HepG2 (cell line): ENCODE results near the gene OSR1.

Experiments
- CEBPB ChIP-seq: IDR thresholded peaks from 2 replicates; pipeline ENCODE4 v1.6.1; 2011; ENCODE audit warnings: low read depth, low read length, improper control_type of control experiment, borderline replicate concordance
- CTCF ChIP-seq: sonication (generic); formaldehyde crosslinking; IDR thresholded peaks from 2 replicates; pipeline ENCODE4 v1.5.0; 2020; ENCODE audit warnings: mild to moderate bottlenecking, missing genetic modification reagents, moderate library complexity
- PTBP1 ChIP-seq: fragments of 200-400 bp; formaldehyde crosslinking; IDR thresholded peaks from 2 replicates; pipeline ENCODE4 v1.6.1; 2018; ENCODE audit warnings: low read length, low read depth; ENCODE audit not compliant: poor library complexity, severe bottlenecking
- TAF1 ChIP-seq: sonication (generic); formaldehyde crosslinking; IDR thresholded peaks from 2 replicates; pipeline ENCODE4 v1.4.0; 2020; ENCODE audit warnings: missing genetic modification reagents

GRCh38 chr2:19350678-19351401 lies 7.6 kb downstream of the OSR1 start:
- TF ChIP-seq CEBPB (no peak), CTCF (no peak), TAF1 (CRISPR knock-in tag) (no peak), PTBP1 (no peak)
